C4-2B (cell line): ENCODE measurements around the gene SLC6A16.

Source experiments
- H3K27ac ChIP-seq: fragments of 450-650 bp; 2 replicates; pipeline ENCODE4 v1.5.1; 2017
- ZFX ChIP-seq: fragments of 450-650 bp; IDR thresholded peaks from 2 replicates; pipeline ENCODE4 v1.6.1; 2017
- TF ChIP-seq, protein P1 (sequence below): fragments of 450-650 bp; conservative IDR thresholded peaks from 2 replicates; pipeline ENCODE4 v1.5.1; 2017; ENCODE audit warnings: mild to moderate bottlenecking

The SLC6A16 gene

DNA sequence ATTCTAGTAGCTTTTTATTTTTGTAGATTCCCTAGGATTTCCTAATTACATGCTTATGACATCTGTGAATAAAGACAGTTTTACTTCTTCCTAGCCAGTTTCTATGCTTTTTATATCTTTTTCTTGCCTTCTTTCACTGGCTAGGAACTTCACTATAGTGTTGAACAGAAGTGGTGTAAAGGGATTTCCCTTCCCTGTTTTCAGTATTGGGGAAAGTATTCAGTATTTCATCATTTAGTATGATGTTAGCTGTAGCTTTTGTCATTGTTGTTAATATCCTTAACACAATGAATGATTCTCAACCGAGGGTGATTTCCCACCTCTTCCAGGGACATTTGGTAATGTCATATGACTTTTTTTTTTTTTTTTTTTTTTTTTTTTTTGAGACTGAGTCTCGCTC, 77.3 kb downstream of the SLC6A16 start:
- H3K27ac ChIP-seq: no peak overlapping the region
- TF ChIP-seq ZFX: no peak
- TF ChIP-seq, protein P1, sequence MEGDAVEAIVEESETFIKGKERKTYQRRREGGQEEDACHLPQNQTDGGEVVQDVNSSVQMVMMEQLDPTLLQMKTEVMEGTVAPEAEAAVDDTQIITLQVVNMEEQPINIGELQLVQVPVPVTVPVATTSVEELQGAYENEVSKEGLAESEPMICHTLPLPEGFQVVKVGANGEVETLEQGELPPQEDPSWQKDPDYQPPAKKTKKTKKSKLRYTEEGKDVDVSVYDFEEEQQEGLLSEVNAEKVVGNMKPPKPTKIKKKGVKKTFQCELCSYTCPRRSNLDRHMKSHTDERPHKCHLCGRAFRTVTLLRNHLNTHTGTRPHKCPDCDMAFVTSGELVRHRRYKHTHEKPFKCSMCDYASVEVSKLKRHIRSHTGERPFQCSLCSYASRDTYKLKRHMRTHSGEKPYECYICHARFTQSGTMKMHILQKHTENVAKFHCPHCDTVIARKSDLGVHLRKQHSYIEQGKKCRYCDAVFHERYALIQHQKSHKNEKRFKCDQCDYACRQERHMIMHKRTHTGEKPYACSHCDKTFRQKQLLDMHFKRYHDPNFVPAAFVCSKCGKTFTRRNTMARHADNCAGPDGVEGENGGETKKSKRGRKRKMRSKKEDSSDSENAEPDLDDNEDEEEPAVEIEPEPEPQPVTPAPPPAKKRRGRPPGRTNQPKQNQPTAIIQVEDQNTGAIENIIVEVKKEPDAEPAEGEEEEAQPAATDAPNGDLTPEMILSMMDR: no peak

DNA sequence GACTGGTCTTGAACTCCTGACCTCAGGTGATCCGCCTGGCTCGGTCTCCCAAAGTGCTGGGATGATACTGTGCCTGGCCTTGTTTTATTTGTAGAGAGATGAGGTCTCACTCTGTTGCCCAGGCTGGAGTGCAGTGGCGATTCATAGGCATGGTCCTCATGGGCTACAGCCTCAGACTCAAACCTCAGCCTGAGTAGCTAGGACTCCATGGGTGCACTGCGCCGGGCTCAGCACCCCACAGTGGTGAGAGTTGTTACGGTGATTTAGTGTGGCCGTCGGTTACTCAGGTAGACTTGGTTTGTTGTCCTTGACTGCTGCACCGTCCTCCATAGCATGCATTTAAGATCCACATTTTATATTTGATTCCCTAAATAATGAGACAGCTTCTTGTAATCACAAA, 80.7 kb downstream of the SLC6A16 start:
- no peak for TF ChIP-seq ZFX
- TF ChIP-seq, protein P1: no peak
- no peak overlapping the region for H3K27ac ChIP-seq

DNA sequence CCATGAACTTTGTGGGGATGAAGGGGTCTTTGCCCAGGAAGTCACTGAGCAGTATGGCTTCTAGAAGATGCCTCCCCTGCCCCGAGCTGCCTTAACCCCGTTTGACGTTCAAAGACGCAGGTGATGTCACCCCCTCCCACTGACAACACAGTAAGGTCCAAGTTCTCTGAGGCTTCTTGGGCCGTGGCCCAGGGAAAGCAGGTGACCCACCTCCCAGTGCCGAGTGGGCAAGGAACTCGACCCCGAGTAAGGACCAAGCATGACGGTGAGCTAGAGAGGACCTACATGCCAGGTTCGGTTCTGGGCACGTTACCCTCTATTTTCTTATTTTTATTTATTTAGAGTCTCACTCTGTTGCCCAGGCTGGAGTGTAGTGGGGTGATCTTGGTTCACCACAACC, 81.3 kb downstream of the SLC6A16 start:
- TF ChIP-seq, protein P1: no peak
- TF ChIP-seq ZFX: no peak
- H3K27ac ChIP-seq: no peak overlapping the region

DNA sequence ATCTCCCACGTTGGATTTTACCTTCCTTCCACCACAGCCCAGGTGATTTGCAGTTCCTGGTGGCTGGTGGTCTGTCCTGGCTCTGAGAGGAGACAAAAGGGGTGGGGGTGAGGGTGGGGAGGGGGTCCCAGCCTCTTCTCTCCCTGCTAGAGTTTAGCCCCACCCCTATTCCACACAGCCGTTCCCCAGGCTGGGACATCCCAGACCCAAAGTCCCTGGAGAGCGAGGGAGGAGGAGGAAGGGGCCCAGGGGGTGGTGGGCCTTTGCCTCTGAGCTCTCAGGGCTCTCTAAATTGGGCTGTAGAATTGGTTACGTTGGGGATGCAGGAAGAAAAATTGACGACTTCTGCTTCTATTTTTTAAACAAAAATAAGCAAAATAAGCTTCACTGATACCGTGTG, 81.9 kb downstream of the SLC6A16 start:
- TF ChIP-seq ZFX: no peak
- TF ChIP-seq, protein P1: no peak
- no peak overlapping the region for H3K27ac ChIP-seq

DNA sequence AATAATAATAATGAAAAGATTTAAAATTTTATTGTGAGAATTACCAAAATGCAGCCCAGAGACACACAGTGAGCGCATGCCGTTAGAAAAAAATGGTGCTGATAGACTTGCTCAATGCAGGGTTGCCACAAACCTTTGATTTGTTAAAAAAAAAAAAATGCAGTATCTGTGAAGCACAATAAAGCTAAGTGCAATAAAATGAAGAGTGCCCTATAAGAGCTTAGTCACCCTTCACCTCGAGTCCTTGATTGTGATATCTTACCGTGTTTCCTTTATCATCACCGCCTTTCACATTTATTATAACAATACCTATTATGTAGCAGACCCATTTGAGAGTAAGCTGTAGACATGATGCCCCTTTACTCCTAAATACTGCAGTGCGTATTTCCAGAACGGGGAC, 83.2 kb downstream of the SLC6A16 start:
- TF ChIP-seq ZFX: no peak
- TF ChIP-seq, protein P1: no peak
- H3K27ac ChIP-seq: no peak overlapping the region
